HAP-1 (cell line): ENCODE measurements around the gene NDST3.

Source experiments
- DNase-seq, 2 experiments: peaks; one replicate each; pipeline ENCODE4 v3.0.0-alpha.2; 2016 to 2020; ENCODE audit warnings: low spot score in 2 of 2
- H3K27me3 ChIP-seq: fragments of 250-450 bp; sonication (Bioruptor Pico); 2 replicates; pipeline ENCODE4 v1.5.1; 2020; ENCODE audit warnings: low read depth, mild to moderate bottlenecking, moderate library complexity
- H3K36me3 ChIP-seq: fragments of 250-450 bp; sonication (Bioruptor Pico); replicated peaks from 2 replicates; pipeline ENCODE4 v1.5.1; 2020; ENCODE audit warnings: mild to moderate bottlenecking
- H3K4me1 ChIP-seq: fragments of 250-450 bp; sonication (Bioruptor Pico); 2 replicates; pipeline ENCODE4 v1.5.1; 2020; ENCODE audit warnings: mild to moderate bottlenecking
- H3K4me3 ChIP-seq: fragments of 250-450 bp; sonication (Bioruptor Pico); 2 replicates; pipeline ENCODE4 v1.5.1; 2020; ENCODE audit warnings: mild to moderate bottlenecking, moderate library complexity
- H3K9me3 ChIP-seq: fragments of 250-450 bp; sonication (Bioruptor Pico); 2 replicates; pipeline ENCODE4 v1.5.1; 2020; ENCODE audit warnings: mild to moderate bottlenecking, moderate library complexity
- in situ Hi-C: fragments of 300-500 bp; cut with MboI; formaldehyde crosslinking; loops from 3 replicates; pipeline ENCODE4 v1.14.3; 2020; ENCODE audit warnings: low sequenced_read_pairs, inconsistent platforms, mixed read lengths

NDST3 gene

GRCh38 chr4:118034053-118034785, at the start of gene NDST3:
NDST3 (plus strand) TSS chr4:118034486; CDS start chr4:118053911, 19,425 bp downstream.
- no peaks in the 10 kb centered on the region for H3K27me3 ChIP-seq
- H3K36me3 ChIP-seq: no peaks in the 10 kb centered on the region
- in situ Hi-C loops: loop anchor here (25.0 kb wide), 1 partner anchor 897 kb away; no protein-coding TSS in a partner anchor
- peak; percentile 77 to 83 for DNase-seq
- 0 out of 2 replicates have a peak, but pooled peaks cover 2% of the 10 kb centered on the region for H3K4me1 ChIP-seq
- peak within 1 kb of the TSS; percentile 47 for H3K4me3 ChIP-seq
- H3K9me3 ChIP-seq: no peaks in the 10 kb centered on the region

GRCh38 chr4:117986321-117986720, 48.0 kb upstream of the NDST3 start:
- H3K27me3 ChIP-seq: no peaks in the 10 kb centered on the region
- H3K4me3 ChIP-seq: no peak overlapping the region
- H3K4me1 ChIP-seq: no peaks in the 10 kb centered on the region
- no peak for DNase-seq
- in situ Hi-C loops: no loop called here
- no peaks in the 10 kb centered on the region for H3K36me3 ChIP-seq
- H3K9me3 ChIP-seq: no peaks in the 10 kb centered on the region

- DNase-seq: no peak
- Histone ChIP-seq H3K4me3 (no peak overlapping the region), H3K9me3 (no peaks in the 10 kb centered on the region), H3K4me1 (no peaks in the 10 kb centered on the region), H3K27me3 (no peaks in the 10 kb centered on the region), H3K36me3 (no peaks in the 10 kb centered on the region)
- in situ Hi-C loops: no loop called here
Observed at GRCh38 chr4:117987464-117987863, 46.8 kb upstream of the NDST3 start.

GRCh38 chr4:117996891-117997290, 37.4 kb upstream of the NDST3 start:
- Histone ChIP-seq H3K27me3 (no peaks in the 10 kb centered on the region), H3K9me3 (no peaks in the 10 kb centered on the region), H3K4me3 (no peak overlapping the region), H3K36me3 (no peaks in the 10 kb centered on the region), H3K4me1 (no peaks in the 10 kb centered on the region)
- no peak for DNase-seq
- in situ Hi-C loops: no loop called here

- in situ Hi-C loops: no loop called here
- no peak overlapping the region for H3K4me3 ChIP-seq
Observed at GRCh38 chr4:118004088-118004487, 30.2 kb upstream of the NDST3 start.

GRCh38 chr4:118005883-118006282, 28.4 kb upstream of the NDST3 start:
- H3K4me3 ChIP-seq: no peak overlapping the region
- H3K27me3 ChIP-seq: no peaks in the 10 kb centered on the region
- DNase-seq: no peak
- no peaks in the 10 kb centered on the region for H3K4me1 ChIP-seq
- in situ Hi-C loops: no loop called here
- H3K36me3 ChIP-seq: no peaks in the 10 kb centered on the region
- no peaks in the 10 kb centered on the region for H3K9me3 ChIP-seq

More at GRCh38 chr4:118004088-118004487, 30.2 kb upstream of the NDST3 start:
- Histone ChIP-seq H3K9me3 (no peaks in the 10 kb centered on the region), H3K4me1 (no peaks in the 10 kb centered on the region), H3K36me3 (no peaks in the 10 kb centered on the region), H3K27me3 (no peaks in the 10 kb centered on the region)
- DNase-seq: no peak

- H3K9me3 ChIP-seq: no peaks in the 10 kb centered on the region
Observed at GRCh38 chr4:118012142-118012541, 22.1 kb upstream of the NDST3 start.

GRCh38 chr4:118014831-118015230, 19.5 kb upstream of the NDST3 start:
- Histone ChIP-seq H3K9me3 (no peaks in the 10 kb centered on the region), H3K27me3 (no peaks in the 10 kb centered on the region), H3K4me1 (no peaks in the 10 kb centered on the region), H3K36me3 (no peaks in the 10 kb centered on the region), H3K4me3 (no peak overlapping the region)
- in situ Hi-C loops: no loop called here
- DNase-seq: no peak

More at GRCh38 chr4:118012142-118012541, 22.1 kb upstream of the NDST3 start:
- no peaks in the 10 kb centered on the region for H3K36me3 ChIP-seq
- no peak for DNase-seq
- in situ Hi-C loops: no loop called here
- H3K4me1 ChIP-seq: no peaks in the 10 kb centered on the region
- H3K27me3 ChIP-seq: no peaks in the 10 kb centered on the region
- no peak overlapping the region for H3K4me3 ChIP-seq

- Histone ChIP-seq H3K4me3 (no peak overlapping the region), H3K4me1 (no peaks in the 10 kb centered on the region), H3K9me3 (no peaks in the 10 kb centered on the region), H3K36me3 (no peaks in the 10 kb centered on the region), H3K27me3 (no peaks in the 10 kb centered on the region)
- DNase-seq: no peak
- in situ Hi-C loops: no loop called here
Observed at GRCh38 chr4:118018381-118019145, 15.7 kb upstream of the NDST3 start.

GRCh38 chr4:118026806-118027205, 7.5 kb upstream of the NDST3 start:
- H3K36me3 ChIP-seq: no peaks in the 10 kb centered on the region
- no peaks in the 10 kb centered on the region for H3K27me3 ChIP-seq
- no peaks in the 10 kb centered on the region for H3K4me1 ChIP-seq
- no peak for DNase-seq
- no peaks in the 10 kb centered on the region for H3K9me3 ChIP-seq
- in situ Hi-C loops: loop anchor here (25.0 kb wide), 1 partner anchor 890 kb away; no protein-coding TSS in a partner anchor
- H3K4me3 ChIP-seq: no peak overlapping the region

GRCh38 chr4:118029224-118029623, 5.1 kb upstream of the NDST3 start:
- Histone ChIP-seq H3K27me3 (no peaks in the 10 kb centered on the region), H3K36me3 (no peaks in the 10 kb centered on the region), H3K4me1 (0 out of 2 replicates have a peak, but pooled peaks cover 2% of the 10 kb centered on the region), H3K9me3 (no peaks in the 10 kb centered on the region), H3K4me3 (no peak overlapping the region)
- DNase-seq: no peak
- in situ Hi-C loops: loop anchor here (25.0 kb wide), 1 partner anchor 892 kb away; no protein-coding TSS in a partner anchor

- no peak overlapping the region; the same call in 1 of the 2 replicates for H3K4me3 ChIP-seq
- DNase-seq: no peak
- no peaks in the 10 kb centered on the region for H3K9me3 ChIP-seq
- H3K4me1 ChIP-seq: 0 out of 2 replicates have a peak, but pooled peaks cover 2% of the 10 kb centered on the region
- in situ Hi-C loops: loop anchor here (25.0 kb wide), 1 partner anchor 895 kb away; no protein-coding TSS in a partner anchor
- no peaks in the 10 kb centered on the region for H3K36me3 ChIP-seq
- H3K27me3 ChIP-seq: no peaks in the 10 kb centered on the region
Observed at GRCh38 chr4:118032691-118033090, 1.6 kb upstream of the NDST3 start.

- Histone ChIP-seq H3K9me3 (no peaks in the 10 kb centered on the region), H3K36me3 (no peaks in the 10 kb centered on the region), H3K4me3 (peak overlapping the region; percentile 47), H3K27me3 (no peaks in the 10 kb centered on the region), H3K4me1 (0 out of 2 replicates have a peak, but pooled peaks cover 2% of the 10 kb centered on the region)
- in situ Hi-C loops: loop anchor here (25.0 kb wide), 1 partner anchor 896 kb away; no protein-coding TSS in a partner anchor
- peak; percentile 25 to 71 for DNase-seq
Observed at GRCh38 chr4:118033148-118034052, 886 bp upstream of the NDST3 start.
